Measurements from ENCODE around the gene RFPL1. TPM values are rescaled to one million over a fixed set of nuclear protein-coding genes. Genes with fewer than 3 reads are reported as not detected.

RFPL1 gene
- not detected in 2 replicates for polyA plus RNA-seq

DNA sequence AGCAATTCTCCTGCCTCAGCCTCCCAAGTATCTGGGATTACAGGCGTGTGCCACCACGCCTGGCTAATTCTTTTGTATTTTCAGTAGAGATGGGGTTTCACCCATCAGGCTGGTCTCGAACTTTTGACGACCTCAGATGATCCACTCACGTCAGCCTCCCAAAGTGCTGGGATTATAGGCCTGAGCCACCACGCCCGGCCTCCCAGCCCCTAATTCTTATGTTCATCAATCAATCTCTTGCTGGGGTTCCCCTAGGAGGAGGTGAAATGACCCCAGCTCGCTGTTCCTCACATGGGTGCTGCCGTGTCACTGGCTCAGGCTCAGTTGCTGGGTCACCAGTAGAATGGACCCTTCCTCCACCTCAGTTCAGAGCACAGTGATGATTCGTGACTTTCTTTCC, at the start of gene RFPL1:
Gene RFPL1, plus strand, starts transcription at position 301 of the 400 bp plus-strand sequence.

GRCh38 chr22:29479417-29480261, 41.3 kb downstream of the RFPL1 start, which contains the start of gene NEFH:
Gene NEFH (plus strand): TSS chr22:29480218. CDS start chr22:29480263, 45 bp downstream.

Other genes starting within 250 kb of the RFPL1 start
- 0.98 TPM in 1 of 2 replicates, not detected in the other for gene EMID1, start 232.7 kb upstream of the RFPL1 start, polyA plus RNA-seq
- gene RHBDD3, start 170.6 kb upstream of the RFPL1 start, polyA plus RNA-seq: 1.7 and 3.4 TPM in 2 replicates
- gene EWSR1, start 170.3 kb upstream of the RFPL1 start, polyA plus RNA-seq: 79.8 and 106 TPM in 2 replicates
- 1.5 and 3.3 TPM in 2 replicates for gene GAS2L1, start 131.9 kb upstream of the RFPL1 start, polyA plus RNA-seq
- gene RASL10A, start 122.9 kb upstream of the RFPL1 start, polyA plus RNA-seq: 9.5 TPM in 1 of 2 replicates, not detected in the other
- 9.7 and 10.2 TPM in 2 replicates for gene AP1B1, start 50.0 kb upstream of the RFPL1 start, polyA plus RNA-seq
- 343 and 353 TPM in 2 replicates for gene NEFH, start 41.6 kb downstream of the RFPL1 start, polyA plus RNA-seq
- gene THOC5, start 115.2 kb downstream of the RFPL1 start, polyA plus RNA-seq: 5.8 and 15.3 TPM in 2 replicates
- gene NIPSNAP1, start 142.5 kb downstream of the RFPL1 start, polyA plus RNA-seq: 18.9 and 39.4 TPM in 2 replicates
- 5.0 TPM in 2 replicates for gene NF2, start 165.1 kb downstream of the RFPL1 start, polyA plus RNA-seq